Trophoblast cell (in vitro differentiated cells and primary cell): ENCODE data around the gene MSRB2.

Experiments
- DNase-seq, 2 donors: peaks; one replicate each; pipeline ENCODE4 v3.0.0-alpha.2; 2016
- H2AFZ ChIP-seq: 2 replicates; pipeline ENCODE4 v1.6.1; 2013; ENCODE audit warnings: low read length, moderate library complexity, mild to moderate bottlenecking; ENCODE audit not compliant: insufficient read depth, poor library complexity
- H2AK5ac ChIP-seq: 2 replicates; pipeline ENCODE4 v1.6.1; 2013; ENCODE audit warnings: mild to moderate bottlenecking, low read length
- H2BK120ac ChIP-seq: 2 replicates; pipeline ENCODE4 v1.6.1; 2013; ENCODE audit warnings: low read length, mild to moderate bottlenecking, moderate library complexity; ENCODE audit not compliant: insufficient read depth, poor library complexity
- H2BK12ac ChIP-seq: 2 replicates; pipeline ENCODE4 v1.6.1; 2013; ENCODE audit warnings: mild to moderate bottlenecking, low read length, moderate library complexity
- H2BK5ac ChIP-seq: 2 replicates; pipeline ENCODE4 v1.6.1; 2013; ENCODE audit warnings: low read length, low read depth, moderate library complexity, mild to moderate bottlenecking; ENCODE audit not compliant: poor library complexity
- H3K14ac ChIP-seq: 2 replicates; pipeline ENCODE4 v1.6.1; 2013; ENCODE audit warnings: mild to moderate bottlenecking, low read length
- H3K18ac ChIP-seq: 2 replicates; pipeline ENCODE4 v1.6.1; 2013; ENCODE audit warnings: mild to moderate bottlenecking, low read length
- H3K23ac ChIP-seq: 2 replicates; pipeline ENCODE4 v1.6.1; 2013; ENCODE audit warnings: low read length
- H3K27ac ChIP-seq: 2 replicates; pipeline ENCODE4 v1.5.1; 2013; ENCODE audit warnings: low read depth, mild to moderate bottlenecking, inconsistent platforms, low read length, moderate library complexity
- H3K27me3 ChIP-seq: 2 replicates; pipeline ENCODE4 v1.6.1; 2013; ENCODE audit warnings: inconsistent platforms, mild to moderate bottlenecking, low read length, moderate library complexity; ENCODE audit not compliant: insufficient read depth
- H3K36me3 ChIP-seq, 2 experiments: 1 replicate in 1 of 2; 2 replicates in 1 of 2; pipeline ENCODE4 v1.6.1; 2013; ENCODE audit warnings: low read length in 2 of 2, mild to moderate bottlenecking in 2 of 2, moderate library complexity in 1 of 2; ENCODE audit not compliant: insufficient read depth in 2 of 2, control insufficient read depth in 1 of 2
- H3K4ac ChIP-seq: 2 replicates; pipeline ENCODE4 v1.6.1; 2013; ENCODE audit warnings: low read depth, mild to moderate bottlenecking, low read length, moderate library complexity
- H3K4me1 ChIP-seq, 2 experiments: 1 replicate in 1 of 2; 2 replicates in 1 of 2; pipeline ENCODE4 v1.6.1; 2013; ENCODE audit warnings: low read length in 2 of 2, mild to moderate bottlenecking in 2 of 2, moderate library complexity in 1 of 2; ENCODE audit not compliant: insufficient read depth in 2 of 2, control insufficient read depth in 1 of 2
- H3K4me2 ChIP-seq: 2 replicates; pipeline ENCODE4 v1.6.1; 2013; ENCODE audit warnings: inconsistent platforms, mild to moderate bottlenecking, low read length, moderate library complexity
- H3K4me3 ChIP-seq: 2 replicates; pipeline ENCODE4 v1.5.1; 2013; ENCODE audit warnings: mild to moderate bottlenecking, low read depth, low read length, inconsistent platforms
- H3K79me1 ChIP-seq: one replicate; pipeline ENCODE4 v1.6.1; 2013; ENCODE audit warnings: low read length
- H3K79me2 ChIP-seq: 2 replicates; pipeline ENCODE4 v1.6.1; 2013; ENCODE audit warnings: low read length, mild to moderate bottlenecking; ENCODE audit not compliant: control insufficient read depth, insufficient read depth, poor library complexity
- H3K9ac ChIP-seq: 2 replicates; pipeline ENCODE4 v1.6.1; 2013; ENCODE audit warnings: mild to moderate bottlenecking, low read length
- H3K9me3 ChIP-seq: 2 replicates; pipeline ENCODE4 v1.6.1; 2013; ENCODE audit warnings: low read depth, mild to moderate bottlenecking, control low read depth, inconsistent platforms, low read length; ENCODE audit not compliant: insufficient read depth
- H4K12ac ChIP-seq: 2 replicates; pipeline ENCODE4 v1.6.1; 2013; ENCODE audit warnings: low read depth, mild to moderate bottlenecking, low read length, moderate library complexity
- H4K8ac ChIP-seq: 2 replicates; pipeline ENCODE4 v1.6.1; 2013; ENCODE audit warnings: low read depth, mild to moderate bottlenecking, low read length, moderate library complexity
- H4K91ac ChIP-seq: one replicate; pipeline ENCODE4 v1.6.1; 2013; ENCODE audit warnings: low read depth, mild to moderate bottlenecking, low read length, moderate library complexity
- WGBS: extraction: QIAGEN DNeasy Blood & Tissue Kit; methylation state at CpG from one replicate; pipeline ENCODE4 v1.1.7; 2013; ENCODE audit warnings: missing lambda C conversion rate; ENCODE audit not compliant: insufficient read length, insufficient coverage; ENCODE audit errors: extremely low coverage; 5-methylcytosine and 5-hydroxymethylcytosine counted together

The MSRB2 gene

GRCh38 chr10:23056186-23056579 is 39.2 kb upstream of the MSRB2 start:
- H3K14ac ChIP-seq = no peak overlapping the region
- no peak overlapping the region for H2BK5ac ChIP-seq
- no peak for DNase-seq
- H3K4me1 ChIP-seq = peaks cover 4 to 14% of the 10 kb centered on the region in 2 experiments
- no peak overlapping the region for H3K4ac ChIP-seq
- no peak overlapping the region for H3K4me3 ChIP-seq
- no peak overlapping the region for H4K12ac ChIP-seq
- H3K79me1 ChIP-seq = peaks cover 13% of the 10 kb centered on the region
- H2BK12ac ChIP-seq = no peak overlapping the region
- no peak overlapping the region for H2AFZ ChIP-seq
- no peak overlapping the region for H4K91ac ChIP-seq
- H3K23ac ChIP-seq = no peak overlapping the region
- no peaks in the 10 kb centered on the region for H3K79me2 ChIP-seq
- H3K27ac ChIP-seq = no peak overlapping the region
- no peak overlapping the region for H3K18ac ChIP-seq
- no peak overlapping the region for H3K4me2 ChIP-seq
- no peak overlapping the region for H2BK120ac ChIP-seq
- no CpG with 5 or more reads among the region's 3 CpGs for WGBS
- no peaks in the 10 kb centered on the region for H3K27me3 ChIP-seq
- H2AK5ac ChIP-seq = no peak overlapping the region
- peaks cover 3% of the 10 kb centered on the region for H3K9me3 ChIP-seq
- no peak overlapping the region for H3K9ac ChIP-seq
- H3K36me3 ChIP-seq = no peaks in the 10 kb centered on the region
- H4K8ac ChIP-seq = no peak overlapping the region

DNA sequence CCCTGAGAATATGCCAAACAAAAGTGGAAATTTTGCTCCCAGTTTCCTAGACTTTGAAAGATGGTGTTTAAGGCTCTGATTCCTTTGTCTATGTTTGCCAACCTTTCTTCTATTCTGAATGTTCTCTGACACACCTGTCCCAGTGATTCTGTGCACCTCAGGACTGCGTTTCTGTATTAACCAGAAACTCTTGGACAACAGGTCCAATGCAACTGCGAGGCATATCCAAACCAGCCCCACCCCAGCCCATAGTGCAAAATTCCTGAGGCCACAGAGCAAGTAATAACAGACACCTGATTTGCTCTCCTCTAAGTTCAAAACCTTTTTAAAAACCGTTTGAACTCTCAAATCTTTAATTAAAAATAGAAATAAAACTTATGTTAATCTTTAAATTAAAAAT is 37.0 kb upstream of the MSRB2 start:
- H3K4me3 ChIP-seq = no peak overlapping the region
- no CpG with 5 or more reads among the region's 3 CpGs for WGBS
- DNase-seq = no peak
- H3K79me1 ChIP-seq = peaks cover 3% of the 10 kb centered on the region
- no peaks in the 10 kb centered on the region for H3K36me3 ChIP-seq
- no peak overlapping the region for H2BK120ac ChIP-seq
- no peak overlapping the region for H2AFZ ChIP-seq
- H2BK12ac ChIP-seq = no peak overlapping the region
- H3K9ac ChIP-seq = no peak overlapping the region
- no peak overlapping the region for H2BK5ac ChIP-seq
- no peak overlapping the region for H3K4ac ChIP-seq
- no peak overlapping the region for H4K91ac ChIP-seq
- H3K27me3 ChIP-seq = no peaks in the 10 kb centered on the region
- no peak overlapping the region for H3K4me2 ChIP-seq
- H2AK5ac ChIP-seq = no peak overlapping the region
- H3K27ac ChIP-seq = no peak overlapping the region
- H3K4me1 ChIP-seq = peaks cover 0 to 2% of the 10 kb centered on the region in 2 experiments
- peaks cover 3% of the 10 kb centered on the region for H3K9me3 ChIP-seq
- H4K12ac ChIP-seq = no peak overlapping the region
- H4K8ac ChIP-seq = no peak overlapping the region
- H3K79me2 ChIP-seq = no peaks in the 10 kb centered on the region
- no peak overlapping the region for H3K18ac ChIP-seq
- H3K14ac ChIP-seq = no peak overlapping the region
- H3K23ac ChIP-seq = no peak overlapping the region

GRCh38 chr10:23060918-23061317 is 34.5 kb upstream of the MSRB2 start:
- Histone ChIP-seq H3K27ac (no peak overlapping the region), H2AFZ (no peak overlapping the region), H3K36me3 (no peaks in the 10 kb centered on the region), H3K27me3 (no peaks in the 10 kb centered on the region), H3K18ac (no peak overlapping the region), H2AK5ac (no peak overlapping the region), H4K12ac (no peak overlapping the region), H3K79me1 (no peaks in the 10 kb centered on the region), H2BK120ac (peak overlapping the region; percentile 33), H3K4me3 (no peak overlapping the region), H3K9me3 (peaks cover 3% of the 10 kb centered on the region), H3K9ac (no peak overlapping the region), H3K14ac (no peak overlapping the region), H3K4me2 (no peak overlapping the region), H3K4ac (no peak overlapping the region), H3K4me1 (peaks cover 0 to under 1% of the 10 kb centered on the region in 2 experiments), H2BK5ac (no peak overlapping the region), H4K91ac (no peak overlapping the region), H3K79me2 (no peaks in the 10 kb centered on the region), H2BK12ac (no peak overlapping the region), H3K23ac (no peak overlapping the region), H4K8ac (no peak overlapping the region)
- WGBS = no CpG with 5 or more reads among the region's 2 CpGs
- DNase-seq = no peak

DNA sequence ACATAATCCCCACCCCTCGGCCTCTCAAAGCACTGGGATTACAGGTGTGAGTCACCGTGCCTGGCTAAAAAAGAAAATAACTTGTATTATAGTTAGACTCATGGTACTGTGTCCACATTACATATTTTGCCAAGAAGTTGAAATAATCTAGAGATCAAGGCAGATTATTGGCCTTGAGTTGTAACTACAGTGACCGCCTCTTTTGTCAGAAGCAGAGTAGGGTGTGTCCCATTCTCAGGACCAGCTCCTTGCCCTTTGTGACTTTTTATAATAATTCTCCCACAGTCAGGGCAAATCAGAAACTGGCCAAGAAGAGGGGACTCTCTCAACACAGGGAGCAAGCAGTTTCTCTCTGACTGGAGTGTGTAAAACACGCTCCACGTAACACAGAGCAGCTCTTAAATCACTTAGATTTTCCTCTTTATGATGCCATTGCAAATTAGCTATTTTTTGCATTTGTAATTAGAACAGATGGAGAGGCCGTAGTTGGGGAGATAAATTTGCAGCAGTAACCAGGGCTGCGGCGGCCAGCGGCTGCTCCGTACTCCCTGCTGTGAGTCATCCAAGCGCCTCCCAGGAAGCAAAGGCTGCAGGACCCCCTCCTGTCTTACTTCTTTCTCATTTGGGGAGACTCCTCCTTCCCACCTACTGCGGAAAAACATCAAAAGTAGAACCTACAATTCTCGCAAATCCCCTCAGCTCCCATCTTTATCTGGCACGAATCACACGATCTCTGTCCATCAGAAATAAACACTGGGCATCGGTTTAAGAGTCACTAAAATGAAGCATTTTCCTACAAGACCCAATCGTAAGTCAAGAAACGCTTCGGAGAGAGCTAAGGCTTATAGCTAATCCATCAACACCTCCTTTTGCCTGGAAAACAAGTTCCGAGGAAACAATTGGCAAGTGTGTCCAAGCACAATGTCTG is 32.1 kb upstream of the MSRB2 start:
- H2BK120ac ChIP-seq = no peak overlapping the region
- no peak overlapping the region for H3K18ac ChIP-seq
- no peak overlapping the region for H3K9ac ChIP-seq
- no peak overlapping the region for H2AK5ac ChIP-seq
- no peaks in the 10 kb centered on the region for H3K4me1 ChIP-seq
- H2AFZ ChIP-seq = no peak overlapping the region
- peak overlapping the region; percentile 48 for H4K91ac ChIP-seq
- no peaks in the 10 kb centered on the region for H3K79me2 ChIP-seq
- H3K14ac ChIP-seq = no peak overlapping the region
- no peaks in the 10 kb centered on the region for H3K27me3 ChIP-seq
- no peak overlapping the region for H2BK5ac ChIP-seq
- DNase-seq = no peak
- H3K36me3 ChIP-seq = no peaks in the 10 kb centered on the region
- no peak overlapping the region for H4K12ac ChIP-seq
- no peak overlapping the region for H2BK12ac ChIP-seq
- no peak overlapping the region for H4K8ac ChIP-seq
- H3K79me1 ChIP-seq = peaks cover 2% of the 10 kb centered on the region
- no peak overlapping the region for H3K4me2 ChIP-seq
- no peak overlapping the region for H3K4ac ChIP-seq
- no CpG with 5 or more reads among the region's 20 CpGs for WGBS
- no peak overlapping the region for H3K4me3 ChIP-seq
- peaks cover 3% of the 10 kb centered on the region for H3K9me3 ChIP-seq
- H3K23ac ChIP-seq = no peak overlapping the region
- H3K27ac ChIP-seq = no peak overlapping the region
